SK-N-MC (cell line): ENCODE measurements around the gene ZNF789.

Experiments used
- DNase-seq: peaks from one replicate; pipeline ENCODE4 v3.0.0-alpha.2; 2011; ENCODE audit warnings: low read depth, low spot score
- H3K27ac ChIP-seq: fragments of 200-600 bp; sonication (generic); 2 replicates; pipeline ENCODE4 v1.5.1; 2016; ENCODE audit warnings: mixed run types
- H3K36me3 ChIP-seq: fragments of 200-600 bp; sonication (generic); 2 replicates; pipeline ENCODE4 v1.6.1; 2017; ENCODE audit warnings: antibody characterized with exemption, low read length, mixed read lengths; ENCODE audit not compliant: insufficient read depth
- H3K4me3 ChIP-seq: fragments of 200-600 bp; sonication (generic); 2 replicates; pipeline ENCODE4 v1.5.1; 2016
- H3K9ac ChIP-seq: fragments of 200-600 bp; sonication (generic); 2 replicates; pipeline ENCODE4 v1.8.0; 2017; ENCODE audit warnings: mixed run types, mixed read lengths; ENCODE audit not compliant: insufficient read length
- H3K9me3 ChIP-seq: fragments of 200-600 bp; sonication (generic); 2 replicates; pipeline ENCODE4 v1.6.1; 2017; ENCODE audit warnings: low read depth, mild to moderate bottlenecking, antibody characterized with exemption, low read length, moderate library complexity, mixed read lengths
- EZH2 ChIP-seq: fragments of 200-600 bp; sonication (generic); IDR thresholded peaks from one replicate; pipeline ENCODE4 v1.6.1; 2017; ENCODE audit warnings: antibody characterized with exemption
- FOXP2 ChIP-seq: optimal IDR thresholded peaks from 2 replicates; pipeline ENCODE3; 2011; ENCODE audit warnings: mild to moderate bottlenecking, moderate library complexity; ENCODE audit not compliant: insufficient read depth; ENCODE audit errors: extremely low read length, control extremely low read depth
- POLR2AphosphoS5 ChIP-seq: IDR thresholded peaks from 2 replicates; pipeline ENCODE4 v1.6.1; 2012; ENCODE audit warnings: mild to moderate bottlenecking, low read depth, low read length, borderline replicate concordance

Gene ZNF789

DNA sequence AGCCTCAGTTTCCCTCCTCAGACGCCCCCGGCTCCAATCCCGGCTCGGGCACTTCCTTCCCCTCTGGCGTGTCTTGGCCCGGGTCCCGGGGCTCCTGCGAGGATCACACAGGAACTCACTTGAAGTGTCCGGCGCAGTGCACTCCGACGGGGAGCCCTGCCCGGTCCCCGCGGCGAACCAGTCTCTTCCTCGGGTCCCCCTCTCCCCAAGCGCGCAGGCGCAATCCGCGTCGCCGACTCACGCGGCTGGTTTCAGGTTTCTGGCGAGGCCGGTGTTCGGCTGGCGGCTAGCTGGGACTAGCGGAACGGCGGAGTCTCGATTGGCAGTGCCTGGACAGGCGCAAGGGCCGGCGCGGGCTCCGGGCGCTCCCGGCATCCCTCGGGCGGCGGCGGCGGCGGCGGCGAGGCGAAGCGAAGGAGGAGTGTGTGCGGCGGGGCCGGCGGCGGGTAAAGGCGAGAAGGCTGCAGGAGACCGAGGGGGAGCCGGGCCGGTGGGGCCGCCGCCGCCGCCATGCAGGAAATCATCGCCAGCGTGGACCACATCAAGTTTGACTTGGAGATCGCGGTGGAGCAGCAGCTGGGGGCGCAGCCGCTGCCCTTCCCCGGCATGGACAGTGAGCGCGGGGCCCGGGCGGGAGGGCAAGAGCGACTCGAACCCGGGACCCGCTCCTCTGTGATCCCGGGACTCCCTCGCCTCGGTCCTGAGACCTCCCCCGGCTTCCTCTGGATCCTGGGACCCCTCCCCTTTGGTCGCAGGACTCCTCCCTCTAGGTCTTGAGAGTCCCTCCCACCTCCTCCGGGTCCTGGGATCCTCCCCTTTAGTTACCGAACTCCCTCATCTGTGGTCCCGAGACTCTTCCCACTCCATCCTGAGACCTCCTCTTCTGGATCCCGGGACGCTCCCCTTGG is 33.9 kb upstream of the ZNF789 start, which contains the start of the genes CPSF4 and PTCD1:
CPSF4 (plus strand) TSS at position 371 of the 908 bp plus-strand sequence; CDS start at position 511, 140 bp downstream.
PTCD1 (minus strand) TSS at position 226 of the 908 bp plus-strand sequence. CDS start 3,556 bp downstream, outside the sequence.
- Histone ChIP-seq H3K27ac (peak within 1 kb of the TSS; percentile 81), H3K9me3 (no peaks in the 10 kb centered on the region), H3K9ac (peak within 1 kb of the TSS; percentile 95), H3K4me3 (peak within 1 kb of the TSS; percentile 98), H3K36me3 (peaks cover 30% of the 10 kb centered on the region; the same call in 1 of the 2 replicates)
- peak; percentile 35 for DNase-seq
- TF ChIP-seq EZH2 (no peak), POLR2AphosphoS5 (peak; percentile 77)

- Histone ChIP-seq H3K4me3 (peak overlapping the region; percentile 98), H3K27ac (no peak overlapping the region), H3K9me3 (no peaks in the 10 kb centered on the region), H3K9ac (peak overlapping the region; percentile 95), H3K36me3 (peaks cover 27% of the 10 kb centered on the region)
- DNase-seq = no peak
- TF ChIP-seq FOXP2 (no peak), EZH2 (no peak), POLR2AphosphoS5 (no peak)
These were observed 32.5 kb upstream of the ZNF789 start for GRCh38 chr7:99440195-99440594.

DNA sequence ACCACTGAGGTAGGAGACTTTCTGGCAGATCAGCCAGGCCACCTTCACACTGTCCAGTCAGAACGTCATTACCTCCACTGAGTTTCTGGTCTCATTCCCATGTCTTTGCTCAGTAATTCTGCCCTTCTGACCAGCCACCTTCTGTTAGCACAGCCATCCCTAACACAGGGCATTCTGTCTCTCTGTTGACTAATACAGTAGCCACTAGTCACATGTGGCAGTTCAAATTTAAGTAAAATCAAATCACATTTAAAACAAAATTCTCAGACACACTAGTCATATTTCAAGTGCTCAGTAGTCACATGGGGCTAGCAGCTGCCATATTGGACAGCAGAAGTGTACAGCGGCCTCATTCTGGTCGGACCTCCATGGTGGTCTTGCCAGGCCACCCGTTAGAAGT is 26.6 kb upstream of the ZNF789 start:
- DNase-seq = no peak
- TF ChIP-seq POLR2AphosphoS5 (no peak), EZH2 (no peak), FOXP2 (no peak)
- H3K9me3 ChIP-seq = no peaks in the 10 kb centered on the region
- H3K9ac ChIP-seq = no peak overlapping the region
- no peak overlapping the region for H3K27ac ChIP-seq
- peaks cover 73% of the 10 kb centered on the region for H3K36me3 ChIP-seq
- no peak overlapping the region for H3K4me3 ChIP-seq

DNA sequence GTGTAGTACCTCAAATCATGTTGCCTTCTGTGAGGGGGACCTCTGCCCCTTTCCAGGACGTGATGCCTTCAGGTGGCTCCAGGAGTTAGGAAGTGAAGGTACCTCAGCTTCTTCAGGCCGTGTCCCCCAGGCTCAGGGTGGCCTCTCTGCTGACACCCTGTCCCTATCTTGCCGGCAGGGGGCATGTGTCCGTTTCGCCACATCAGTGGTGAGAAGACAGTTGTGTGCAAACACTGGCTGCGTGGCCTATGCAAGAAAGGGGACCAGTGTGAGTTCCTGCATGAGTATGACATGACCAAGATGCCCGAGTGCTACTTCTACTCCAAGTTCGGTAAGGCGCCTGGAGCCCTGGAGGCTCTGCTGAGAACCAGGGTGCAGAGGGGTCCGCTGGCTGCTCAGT is 24.7 kb upstream of the ZNF789 start:
- Histone ChIP-seq H3K36me3 (peaks cover 75% of the 10 kb centered on the region), H3K4me3 (no peak overlapping the region), H3K27ac (no peak overlapping the region), H3K9me3 (no peaks in the 10 kb centered on the region), H3K9ac (no peak overlapping the region)
- no peak for TF ChIP-seq EZH2
- TF ChIP-seq FOXP2 = no peak
- TF ChIP-seq POLR2AphosphoS5 = no peak
- no peak for DNase-seq

- no peak for DNase-seq
- H3K9ac ChIP-seq = no peak overlapping the region
- TF ChIP-seq FOXP2 = no peak
- TF ChIP-seq EZH2 = no peak
- no peak for TF ChIP-seq POLR2AphosphoS5
- peaks cover 74% of the 10 kb centered on the region for H3K36me3 ChIP-seq
- no peaks in the 10 kb centered on the region for H3K9me3 ChIP-seq
- H3K4me3 ChIP-seq = no peak overlapping the region
- no peak overlapping the region for H3K27ac ChIP-seq
These were observed 23.8 kb upstream of the ZNF789 start for GRCh38 chr7:99448855-99449254.

- Histone ChIP-seq H3K27ac (no peak overlapping the region), H3K36me3 (peaks cover 76% of the 10 kb centered on the region), H3K9me3 (no peaks in the 10 kb centered on the region), H3K9ac (no peak overlapping the region), H3K4me3 (no peak overlapping the region)
- DNase-seq = no peak
- no peak for TF ChIP-seq EZH2
- no peak for TF ChIP-seq FOXP2
- no peak for TF ChIP-seq POLR2AphosphoS5
These were observed 23.4 kb upstream of the ZNF789 start for GRCh38 chr7:99449326-99449725.

- DNase-seq = no peak
- Histone ChIP-seq H3K9ac (no peak overlapping the region), H3K9me3 (no peaks in the 10 kb centered on the region), H3K27ac (no peak overlapping the region), H3K4me3 (no peak overlapping the region), H3K36me3 (peaks cover 75% of the 10 kb centered on the region; the same call in 1 of the 2 replicates)
- TF ChIP-seq FOXP2 (no peak), POLR2AphosphoS5 (no peak), EZH2 (no peak)
These were observed 20.8 kb upstream of the ZNF789 start for GRCh38 chr7:99451936-99452335.

DNA sequence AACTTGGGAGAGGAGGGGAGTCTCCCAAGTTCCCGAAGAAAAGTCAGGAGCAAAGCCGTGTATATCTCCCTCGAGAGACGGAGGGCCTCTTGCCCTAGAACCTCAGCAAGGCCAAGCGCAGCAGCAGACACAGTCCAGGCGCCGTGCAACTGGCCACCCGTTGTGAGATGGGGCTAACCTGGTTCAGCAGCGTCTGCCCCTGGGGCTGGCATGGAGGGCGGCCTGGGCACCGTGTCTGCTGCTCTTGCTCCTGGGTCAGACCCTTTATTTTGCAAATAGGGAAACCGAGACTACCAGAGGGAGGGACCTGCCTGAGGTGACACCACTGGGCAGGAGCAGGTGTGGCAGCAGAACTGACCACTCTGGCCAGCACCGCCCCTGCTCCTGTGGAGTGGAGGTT is 20.1 kb upstream of the ZNF789 start:
- H3K27ac ChIP-seq = no peak overlapping the region
- H3K36me3 ChIP-seq = peaks cover 78% of the 10 kb centered on the region; the same call in 1 of the 2 replicates

GRCh38 chr7:99453105-99453504 is 19.6 kb upstream of the ZNF789 start:
- no peak for TF ChIP-seq POLR2AphosphoS5
- no peak for TF ChIP-seq FOXP2
- TF ChIP-seq EZH2 = no peak
- Histone ChIP-seq H3K4me3 (no peak overlapping the region), H3K9me3 (no peaks in the 10 kb centered on the region), H3K9ac (no peak overlapping the region), H3K36me3 (peaks cover 78% of the 10 kb centered on the region), H3K27ac (no peak overlapping the region)
- no peak for DNase-seq

More for the DNA sequence above, 20.1 kb upstream of the ZNF789 start:
- no peak for DNase-seq
- Histone ChIP-seq H3K9me3 (no peaks in the 10 kb centered on the region), H3K4me3 (no peak overlapping the region), H3K9ac (no peak overlapping the region)
- TF ChIP-seq EZH2 = no peak
- TF ChIP-seq POLR2AphosphoS5 = no peak
- TF ChIP-seq FOXP2 = no peak
